VCaP (cell line): ENCODE results near the gene RUNX1.

Experiments used
- H3K27ac ChIP-seq: fragments of 450-650 bp; 2 replicates; pipeline ENCODE4 v1.5.1; 2017
- TF ChIP-seq, protein P1 (sequence below): fragments of 450-650 bp; conservative IDR thresholded peaks from 2 replicates; pipeline ENCODE4 v1.5.1; 2017; ENCODE audit warnings: mild to moderate bottlenecking, moderate library complexity

Gene RUNX1

DNA sequence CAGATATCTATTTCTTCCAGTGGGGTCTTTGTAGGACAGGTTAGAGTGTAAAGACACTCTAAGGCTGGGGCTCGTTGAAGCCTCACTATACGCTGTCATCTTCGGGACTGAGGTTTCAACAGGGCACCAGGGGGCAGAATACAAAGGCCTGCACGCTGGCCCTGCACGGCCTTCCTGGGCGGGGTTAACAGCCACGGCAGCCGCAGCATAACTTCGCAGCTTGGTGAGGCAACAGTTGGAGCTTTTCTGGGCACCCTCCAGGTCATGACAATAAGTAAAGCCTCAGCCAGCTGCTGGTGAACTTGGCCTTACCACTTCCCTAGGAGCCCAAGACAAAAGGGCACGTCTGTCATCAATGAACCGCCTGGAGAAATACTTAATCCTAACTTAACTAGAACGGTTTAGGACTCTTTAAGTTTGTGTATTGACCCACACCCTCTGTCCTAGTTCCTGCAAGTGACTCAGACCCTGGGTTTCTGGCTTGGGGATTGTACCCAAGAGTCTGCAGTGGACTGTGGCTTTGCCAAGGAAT lies 2.3 kb upstream of the RUNX1 start:
- TF ChIP-seq, protein P1, sequence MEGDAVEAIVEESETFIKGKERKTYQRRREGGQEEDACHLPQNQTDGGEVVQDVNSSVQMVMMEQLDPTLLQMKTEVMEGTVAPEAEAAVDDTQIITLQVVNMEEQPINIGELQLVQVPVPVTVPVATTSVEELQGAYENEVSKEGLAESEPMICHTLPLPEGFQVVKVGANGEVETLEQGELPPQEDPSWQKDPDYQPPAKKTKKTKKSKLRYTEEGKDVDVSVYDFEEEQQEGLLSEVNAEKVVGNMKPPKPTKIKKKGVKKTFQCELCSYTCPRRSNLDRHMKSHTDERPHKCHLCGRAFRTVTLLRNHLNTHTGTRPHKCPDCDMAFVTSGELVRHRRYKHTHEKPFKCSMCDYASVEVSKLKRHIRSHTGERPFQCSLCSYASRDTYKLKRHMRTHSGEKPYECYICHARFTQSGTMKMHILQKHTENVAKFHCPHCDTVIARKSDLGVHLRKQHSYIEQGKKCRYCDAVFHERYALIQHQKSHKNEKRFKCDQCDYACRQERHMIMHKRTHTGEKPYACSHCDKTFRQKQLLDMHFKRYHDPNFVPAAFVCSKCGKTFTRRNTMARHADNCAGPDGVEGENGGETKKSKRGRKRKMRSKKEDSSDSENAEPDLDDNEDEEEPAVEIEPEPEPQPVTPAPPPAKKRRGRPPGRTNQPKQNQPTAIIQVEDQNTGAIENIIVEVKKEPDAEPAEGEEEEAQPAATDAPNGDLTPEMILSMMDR = no peak
- peak overlapping the region; percentile 54 for H3K27ac ChIP-seq

DNA sequence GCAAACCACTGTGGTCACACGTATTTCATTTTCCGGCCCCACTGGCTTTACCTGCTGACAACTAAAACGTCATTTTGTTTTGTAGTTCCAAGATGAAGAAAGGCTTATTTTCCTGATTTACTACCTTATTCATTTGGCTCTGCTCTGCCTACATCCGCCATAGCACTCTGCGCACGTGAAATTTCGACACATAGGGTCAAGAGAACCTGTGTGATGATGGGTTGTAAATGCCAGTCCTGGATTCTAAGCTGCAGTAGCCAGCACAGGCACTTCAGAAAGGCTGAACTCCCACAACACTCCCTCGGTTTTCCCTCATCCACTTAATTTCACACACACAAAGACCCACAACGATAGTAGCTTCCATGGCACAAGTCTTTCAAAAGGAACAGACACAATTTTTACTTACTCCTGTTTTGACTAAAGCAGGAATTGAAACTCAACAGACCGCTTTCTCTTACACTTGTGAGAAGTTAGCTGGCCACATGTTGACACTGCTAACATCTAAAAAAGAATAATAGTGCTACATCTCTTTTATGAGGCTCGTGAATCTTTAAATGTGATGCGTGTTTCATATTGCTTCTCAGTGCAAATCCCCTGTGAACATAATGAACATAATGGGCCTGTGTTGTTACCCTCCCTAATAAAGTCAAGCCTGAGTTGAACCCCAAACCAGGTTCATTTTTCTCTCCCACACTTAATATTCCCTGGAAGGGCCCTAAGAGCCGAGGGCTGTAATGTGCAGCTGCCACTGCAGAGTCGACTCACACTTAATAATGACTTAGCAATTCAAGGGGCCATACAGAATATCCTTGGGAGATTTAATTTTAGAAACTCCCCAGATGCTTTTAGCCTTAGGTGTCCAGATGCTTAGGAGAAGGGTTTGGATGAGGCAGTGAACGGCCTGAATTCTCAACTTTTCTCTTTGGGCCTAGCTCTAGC lies 1.5 kb upstream of the RUNX1 start:
- peak overlapping the region; percentile 54 for H3K27ac ChIP-seq
- TF ChIP-seq, protein P1 = no peak

DNA sequence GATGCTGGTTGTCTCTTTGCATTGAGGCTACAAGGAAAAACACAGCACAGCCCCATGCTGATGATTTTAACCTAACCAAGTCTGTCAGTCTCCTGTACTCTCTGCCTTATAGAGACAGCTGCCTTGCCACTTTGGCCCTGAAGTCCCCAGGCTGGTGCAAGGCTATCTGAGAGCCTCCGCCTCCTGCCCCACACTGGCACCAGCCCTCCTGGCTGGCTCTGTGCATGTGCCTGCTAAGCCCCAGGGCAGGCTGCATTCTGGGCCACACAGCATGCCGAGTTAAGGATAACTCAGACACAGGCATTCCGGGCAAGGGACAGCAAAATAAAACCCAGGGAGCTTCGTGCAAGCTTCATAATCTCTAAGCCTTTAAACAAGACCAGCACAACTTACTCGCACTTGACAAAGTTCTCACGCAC lies 910 bp downstream of the RUNX1 start:
- TF ChIP-seq, protein P1 = no peak
- no peak overlapping the region for H3K27ac ChIP-seq

DNA sequence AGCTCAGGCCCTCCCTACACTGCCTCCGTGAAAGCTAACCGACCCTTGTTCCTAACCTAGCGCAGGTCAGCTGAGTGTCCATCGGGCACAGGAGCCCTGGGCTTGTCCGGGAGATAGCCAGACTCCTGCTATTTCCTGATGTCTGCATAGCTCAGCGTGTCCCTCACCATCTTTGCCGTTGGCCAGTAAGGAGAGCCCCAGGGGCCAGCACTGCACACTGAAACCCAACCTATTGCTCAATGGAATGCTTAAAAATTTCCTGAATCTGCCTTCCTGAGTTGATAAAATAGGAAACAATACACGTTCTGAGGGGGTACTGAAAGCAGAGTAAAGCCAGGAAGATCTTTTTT lies 2.2 kb downstream of the RUNX1 start:
- TF ChIP-seq, protein P1 = no peak
- no peak overlapping the region for H3K27ac ChIP-seq

DNA sequence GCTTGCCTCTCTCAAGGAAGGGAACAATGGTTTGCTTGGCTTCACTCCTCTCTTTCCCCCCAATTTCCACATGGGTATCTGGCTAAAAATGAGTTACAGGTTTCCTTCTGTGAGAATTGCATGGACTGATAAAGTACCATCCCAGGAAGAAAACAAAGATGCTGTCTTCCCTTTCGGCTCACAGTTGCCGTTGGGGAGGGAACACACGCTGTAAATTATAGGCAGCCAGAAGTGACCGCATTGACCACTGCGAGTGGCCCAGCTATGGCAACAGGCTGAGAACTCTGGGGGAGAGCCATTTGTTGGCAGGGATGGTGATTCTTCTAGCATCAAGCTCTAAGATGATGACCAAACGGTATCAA lies 2.9 kb downstream of the RUNX1 start:
- TF ChIP-seq, protein P1 = no peak
- no peak overlapping the region for H3K27ac ChIP-seq

DNA sequence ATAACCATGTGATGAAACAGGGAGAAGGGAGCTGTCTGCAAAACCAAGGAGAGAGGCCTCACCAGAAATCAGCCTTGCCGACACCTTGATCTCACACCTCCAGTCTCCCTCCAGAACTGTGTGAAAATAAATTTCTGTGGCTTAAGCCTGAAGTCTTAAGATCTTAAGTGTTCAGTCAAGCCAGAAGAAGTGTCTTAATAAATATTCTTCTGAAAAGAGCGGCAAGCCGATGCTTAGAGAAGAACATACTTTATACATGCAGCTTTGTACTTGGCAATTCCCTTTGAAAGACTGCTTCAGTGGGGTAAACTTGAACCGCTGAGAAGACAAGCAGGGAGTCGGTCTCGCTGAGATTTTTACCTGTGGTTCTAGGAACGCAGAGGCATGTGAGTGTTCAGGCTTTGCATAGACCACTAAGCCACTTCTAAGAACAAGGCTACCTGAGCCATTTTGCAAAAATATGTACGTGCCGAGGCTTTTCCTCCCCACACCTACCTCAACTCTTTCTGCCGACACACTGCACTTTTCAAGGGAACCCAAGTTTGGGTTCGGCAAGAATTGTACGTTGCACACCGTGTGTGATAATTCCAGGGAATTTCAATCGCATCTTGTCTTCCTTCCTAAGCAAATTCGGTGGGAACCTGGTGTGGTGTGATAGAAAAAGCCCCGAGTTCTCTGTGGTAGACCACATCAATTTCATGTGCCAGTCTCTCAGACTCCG lies 3.4 kb downstream of the RUNX1 start:
- TF ChIP-seq, protein P1 = no peak
- H3K27ac ChIP-seq = no peak overlapping the region
